SU-DHL-6 (cell line): Measurements from ENCODE around the gene SHF.
A peak's percentile ranks its signal among the peaks of the same experiment; 100 is the strongest.

Experiments
- EZH2phosphoT487 ChIP-seq: fragments of 200-600 bp; sonication (generic), shearing (Covaris generic); conservative IDR thresholded peaks from 2 replicates; pipeline ENCODE4 v1.6.1; 2018; ENCODE audit warnings: mild to moderate bottlenecking, antibody characterized with exemption, low read length, moderate library complexity, mixed read lengths
- TF ChIP-seq, protein P1 (sequence below): fragments of 200-600 bp; sonication (generic); IDR thresholded peaks from one replicate; pipeline ENCODE4 v1.5.1; 2017; ENCODE audit warnings: antibody characterized with exemption, mild to moderate bottlenecking, low read length, moderate library complexity; ENCODE audit not compliant: insufficient read depth, poor library complexity, severe bottlenecking

DNA sequence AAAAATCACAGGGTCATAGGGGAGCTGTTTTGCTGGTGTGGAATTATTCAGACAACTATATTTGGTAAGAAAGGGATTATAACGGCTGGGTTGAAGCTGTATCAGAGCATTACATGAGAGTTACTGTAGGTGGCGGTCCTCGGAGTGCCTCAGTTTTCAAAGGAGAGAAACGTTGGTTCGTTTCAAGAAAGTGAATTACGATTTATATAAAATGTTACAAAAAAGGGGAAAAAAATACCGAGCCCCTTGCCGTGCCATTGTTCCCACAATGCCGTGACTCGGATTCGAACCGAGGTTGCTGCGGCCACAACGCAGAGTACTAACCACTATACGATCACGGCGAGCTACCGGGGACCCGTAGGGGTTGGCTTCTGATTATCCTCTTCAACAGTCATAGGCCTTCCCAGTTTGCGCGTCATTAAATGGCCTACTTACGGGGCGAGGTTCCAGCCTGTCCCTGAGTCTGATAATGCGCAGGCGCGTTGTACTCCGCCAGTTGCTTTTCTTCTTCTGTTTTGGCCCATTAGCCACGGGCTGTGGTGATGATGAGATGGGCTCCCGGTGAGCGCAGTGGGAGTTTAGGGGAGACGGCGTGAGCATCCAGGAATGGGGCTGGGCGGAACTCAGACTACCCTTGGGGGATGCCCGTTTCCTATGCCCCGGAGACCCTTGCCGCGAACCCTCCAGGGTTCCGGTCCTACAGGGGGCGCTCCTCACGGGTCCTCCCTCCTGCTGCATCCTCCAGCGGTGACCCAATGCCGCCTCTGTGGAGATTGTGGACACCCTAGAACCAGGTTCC is 10.8 kb upstream of the SHF start:
- TF ChIP-seq, protein P1, sequence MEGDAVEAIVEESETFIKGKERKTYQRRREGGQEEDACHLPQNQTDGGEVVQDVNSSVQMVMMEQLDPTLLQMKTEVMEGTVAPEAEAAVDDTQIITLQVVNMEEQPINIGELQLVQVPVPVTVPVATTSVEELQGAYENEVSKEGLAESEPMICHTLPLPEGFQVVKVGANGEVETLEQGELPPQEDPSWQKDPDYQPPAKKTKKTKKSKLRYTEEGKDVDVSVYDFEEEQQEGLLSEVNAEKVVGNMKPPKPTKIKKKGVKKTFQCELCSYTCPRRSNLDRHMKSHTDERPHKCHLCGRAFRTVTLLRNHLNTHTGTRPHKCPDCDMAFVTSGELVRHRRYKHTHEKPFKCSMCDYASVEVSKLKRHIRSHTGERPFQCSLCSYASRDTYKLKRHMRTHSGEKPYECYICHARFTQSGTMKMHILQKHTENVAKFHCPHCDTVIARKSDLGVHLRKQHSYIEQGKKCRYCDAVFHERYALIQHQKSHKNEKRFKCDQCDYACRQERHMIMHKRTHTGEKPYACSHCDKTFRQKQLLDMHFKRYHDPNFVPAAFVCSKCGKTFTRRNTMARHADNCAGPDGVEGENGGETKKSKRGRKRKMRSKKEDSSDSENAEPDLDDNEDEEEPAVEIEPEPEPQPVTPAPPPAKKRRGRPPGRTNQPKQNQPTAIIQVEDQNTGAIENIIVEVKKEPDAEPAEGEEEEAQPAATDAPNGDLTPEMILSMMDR = peak; percentile 83
- TF ChIP-seq EZH2phosphoT487 = no peak
